ENCODE data around the gene GNPTAB.

GNPTAB gene

GRCh38 chr12:101707131-101707782 is 123.5 kb downstream of the GNPTAB start:
- Histone ChIP-seq H3K27me3 (ENCODE audit: insufficient read depth, low read length, poor library complexity) (no peaks in the 10 kb centered on the region), H4K20me1 (ENCODE audit: insufficient read depth, low read length) (no peaks in the 10 kb centered on the region), H3K79me2 (ENCODE audit: insufficient read depth, low read length) (peaks cover 3% of the 10 kb centered on the region; the same call in 1 of the 2 replicates), H3K9ac (ENCODE audit: low read depth, low read length) (no peak overlapping the region), H3K9me3 (ENCODE audit: insufficient read depth, low read length, severe bottlenecking) (no peaks in the 10 kb centered on the region), H3K4me2 (ENCODE audit: insufficient read depth, low read length) (no peak overlapping the region), H3K27ac (ENCODE audit: low read length) (no peak overlapping the region), H3K36me3 (ENCODE audit: insufficient read depth, low read length) (no peaks in the 10 kb centered on the region), H2AFZ (ENCODE audit: low read depth, low read length) (no peak overlapping the region), H3K4me1 (ENCODE audit: insufficient read depth, low read length) (peaks cover 8% of the 10 kb centered on the region), H3K4me3 (ENCODE audit: low read depth in 1 of 2, low read length in 2 of 2) (no peak overlapping the region)
- no peak for DNase-seq
- no peak for ATAC-seq (ENCODE audit: insufficient read depth, low read depth)
- TF ChIP-seq CTCF (IDR thresholded peaks at IDR 0.05; ENCODE audit: borderline replicate concordance, extremely low read depth, low read length, poor library complexity, severe bottlenecking) (no peak), EZH2 (IDR thresholded peaks at IDR 0.05; ENCODE audit: borderline replicate concordance, low read depth, low read length, severe bottlenecking) (no peak)

DNA sequence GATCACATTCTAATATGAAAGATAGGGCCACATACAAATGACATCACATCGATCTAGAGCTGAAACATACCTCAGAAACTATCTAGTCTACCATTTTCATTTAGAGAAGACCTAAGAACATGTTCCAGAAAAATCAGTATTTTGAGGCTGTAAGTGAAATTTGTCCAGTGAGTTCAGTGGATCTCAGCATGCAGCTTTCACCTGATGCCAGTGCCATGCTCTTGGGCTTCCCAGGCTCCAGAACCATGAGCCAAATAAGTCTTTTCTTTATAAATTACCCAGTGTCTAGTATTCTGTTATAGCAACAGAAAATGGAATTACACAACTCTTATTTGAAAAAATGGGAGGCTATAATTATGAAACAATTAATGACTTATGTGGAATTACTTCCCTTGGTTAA is 124.4 kb downstream of the GNPTAB start:
- Histone ChIP-seq H3K36me3 (ENCODE audit: insufficient read depth, low read length) (no peaks in the 10 kb centered on the region), H3K27me3 (ENCODE audit: insufficient read depth, low read length, poor library complexity) (no peaks in the 10 kb centered on the region), H3K9me3 (ENCODE audit: insufficient read depth, low read length, severe bottlenecking) (no peaks in the 10 kb centered on the region), H2AFZ (ENCODE audit: low read depth, low read length) (no peak overlapping the region), H3K27ac (ENCODE audit: low read length) (no peak overlapping the region), H3K4me2 (ENCODE audit: insufficient read depth, low read length) (no peak overlapping the region), H3K4me3 (ENCODE audit: low read depth in 1 of 2, low read length in 2 of 2) (no peak overlapping the region), H4K20me1 (ENCODE audit: insufficient read depth, low read length) (no peaks in the 10 kb centered on the region; the same call in 1 of the 2 replicates), H3K9ac (ENCODE audit: low read depth, low read length) (no peak overlapping the region), H3K79me2 (ENCODE audit: insufficient read depth, low read length) (peaks cover 3% of the 10 kb centered on the region; the same call in 1 of the 2 replicates), H3K4me1 (ENCODE audit: insufficient read depth, low read length) (peaks cover 8% of the 10 kb centered on the region)
- DNase-seq (no peak), ATAC-seq (ENCODE audit: insufficient read depth, low read depth) (no peak)
- TF ChIP-seq EZH2 (IDR thresholded peaks at IDR 0.05; ENCODE audit: borderline replicate concordance, low read depth, low read length, severe bottlenecking) (no peak), CTCF (IDR thresholded peaks at IDR 0.05; ENCODE audit: borderline replicate concordance, extremely low read depth, low read length, poor library complexity, severe bottlenecking) (no peak)

GRCh38 chr12:101703487-101703886 is 127.3 kb downstream of the GNPTAB start:
- H3K9ac ChIP-seq (ENCODE audit: low read depth, low read length), result no peak overlapping the region
- DNase-seq (no peak), ATAC-seq (ENCODE audit: insufficient read depth, low read depth) (no peak)
- H3K27me3 ChIP-seq (ENCODE audit: insufficient read depth, low read length, poor library complexity), result no peaks in the 10 kb centered on the region
- H2AFZ ChIP-seq (ENCODE audit: low read depth, low read length), result no peak overlapping the region
- H3K79me2 ChIP-seq (ENCODE audit: insufficient read depth, low read length), result peaks cover under 1% of the 10 kb centered on the region; the same call in 1 of the 2 replicates
- no peaks in the 10 kb centered on the region for H3K9me3 ChIP-seq (ENCODE audit: insufficient read depth, low read length, severe bottlenecking)
- TF ChIP-seq EZH2 (IDR thresholded peaks at IDR 0.05; ENCODE audit: borderline replicate concordance, low read depth, low read length, severe bottlenecking), result no peak
- no peak for TF ChIP-seq CTCF (IDR thresholded peaks at IDR 0.05; ENCODE audit: borderline replicate concordance, extremely low read depth, low read length, poor library complexity, severe bottlenecking)
- peaks cover 16% of the 10 kb centered on the region for H3K4me1 ChIP-seq (ENCODE audit: insufficient read depth, low read length)
- no peak overlapping the region for H3K27ac ChIP-seq (ENCODE audit: low read length)
- no peak overlapping the region for H3K4me3 ChIP-seq (ENCODE audit: low read depth in 1 of 2, low read length in 2 of 2)
- no peak overlapping the region for H3K4me2 ChIP-seq (ENCODE audit: insufficient read depth, low read length)
- H3K36me3 ChIP-seq (ENCODE audit: insufficient read depth, low read length), result no peaks in the 10 kb centered on the region
- no peaks in the 10 kb centered on the region; the same call in 1 of the 2 replicates for H4K20me1 ChIP-seq (ENCODE audit: insufficient read depth, low read length)
